GM19035 (cell line): ENCODE measurements around the gene ABO.
"Not testable (repeated sequence)": the region's sequence is repeated elsewhere in the genome, so short reads cannot be mapped to it uniquely, and the experiment has no call there.

Experiments
- ATAC-seq: cut with Tn5 transposase; IDR thresholded peaks from one replicate; pipeline ENCODE4 v1.9.1; 2021; ENCODE audit not compliant: unreplicated experiment

ABO gene

GRCh38 chr9:133226219-133227171, 48.5 kb downstream of the ABO start:
- ATAC-seq, result no peak

GRCh38 chr9:133225171-133226011, 49.6 kb downstream of the ABO start:
- no peak for ATAC-seq

GRCh38 chr9:133224762-133225161, 50.2 kb downstream of the ABO start:
- ATAC-seq, result no peak

- not testable (repeated sequence) for ATAC-seq
Observed at GRCh38 chr9:133223159-133223756, 51.7 kb downstream of the ABO start.

- not testable (repeated sequence) for ATAC-seq
Observed at GRCh38 chr9:133221994-133222393, 53.0 kb downstream of the ABO start.

GRCh38 chr9:133221177-133221809, 53.7 kb downstream of the ABO start:
- no peak for ATAC-seq

- not testable (repeated sequence) for ATAC-seq
Observed at GRCh38 chr9:133218049-133218975, 56.7 kb downstream of the ABO start.

GRCh38 chr9:133217333-133217988, 57.5 kb downstream of the ABO start:
- ATAC-seq, result not testable (repeated sequence)

- not testable (repeated sequence) for ATAC-seq
Observed at GRCh38 chr9:133214276-133214675, 60.7 kb downstream of the ABO start.

- ATAC-seq, result no peak
Observed at GRCh38 chr9:133210609-133211008, 64.4 kb downstream of the ABO start.

- no peak for ATAC-seq
Observed at GRCh38 chr9:133210202-133210532, 64.8 kb downstream of the ABO start.

GRCh38 chr9:133209327-133210201, 65.4 kb downstream of the ABO start:
- not testable (repeated sequence) for ATAC-seq

GRCh38 chr9:133208880-133209300, 66.1 kb downstream of the ABO start, which contains the start of gene OBP2B:
Gene OBP2B (minus strand): TSS chr9:133209250. CDS start chr9:133209199, 51 bp downstream.
- ATAC-seq, result not testable (repeated sequence)

GRCh38 chr9:133208171-133208879, 66.7 kb downstream of the ABO start:
- ATAC-seq, result not testable (repeated sequence)

GRCh38 chr9:133207540-133208170, 67.3 kb downstream of the ABO start:
- no peak for ATAC-seq

- ATAC-seq, result no peak
Observed at GRCh38 chr9:133207021-133207531, 67.9 kb downstream of the ABO start.
